Transverse colon (tissue), 4 donors: Measurements from ENCODE around the gene BRICD5. TPM values are rescaled to one million over a fixed set of nuclear protein-coding genes. Genes with fewer than 3 reads are reported as not detected.

ENCODE experiments used
- DNase-seq: peaks from one replicate; pipeline ENCODE4 v3.0.0-alpha.2; 2019
- H3K27ac ChIP-seq, 4 donors: fragments of 200-600 bp; sonication (generic); 2 replicates each; pipeline ENCODE4 v1.5.1; 2016 to 2018; ENCODE audit warnings: inconsistent platforms in 4 of 4
- H3K27me3 ChIP-seq: fragments of 200-600 bp; sonication (generic); 2 replicates; pipeline ENCODE4 v1.5.1; 2017; ENCODE audit warnings: inconsistent platforms
- H3K36me3 ChIP-seq, 4 donors: fragments of 200-600 bp; sonication (generic); 2 replicates each; pipeline ENCODE4 v1.5.1; 2017 to 2019; ENCODE audit warnings: inconsistent platforms in 4 of 4
- H3K4me1 ChIP-seq, 4 donors: fragments of 200-600 bp; sonication (generic); 2 replicates each; pipeline ENCODE4 v1.5.1; 2017 to 2020; ENCODE audit warnings: inconsistent platforms in 4 of 4
- H3K4me3 ChIP-seq, 4 donors: fragments of 200-600 bp; sonication (generic); 1 replicate in 1 of 4; 2 replicates in 3 of 4; pipeline versions ENCODE4 v1.5.1 to v1.6.1; 2017 to 2019; ENCODE audit warnings: inconsistent platforms in 4 of 4
- H3K9me3 ChIP-seq, 2 donors: fragments of 200-600 bp; sonication (generic); 2 replicates each; pipeline ENCODE4 v1.5.1; 2017 to 2019; ENCODE audit warnings: inconsistent platforms in 2 of 2
- EP300 ChIP-seq: sonication (generic); formaldehyde crosslinking; IDR thresholded peaks from one replicate; pipeline ENCODE4 v1.6.1; 2017; ENCODE audit warnings: antibody characterized with exemption, low read depth
- POLR2A ChIP-seq: fragments of 450-650 bp; IDR thresholded peaks from one replicate; pipeline ENCODE4 v1.6.1; 2016; ENCODE audit warnings: antibody characterized with exemption, mild to moderate bottlenecking, moderate library complexity
- POLR2AphosphoS5 ChIP-seq, 3 donors: sonication (generic); formaldehyde crosslinking; IDR thresholded peaks; one replicate each; pipeline ENCODE4 v1.6.1; 2016; ENCODE audit warnings: antibody characterized with exemption in 3 of 3
- WGBS, 2 donors: methylation state at CpG; one replicate each; pipeline ENCODE4 v1.1.5; 2018; ENCODE audit warnings: low coverage in 1 of 2; 5-methylcytosine and 5-hydroxymethylcytosine counted together
- in situ Hi-C, 4 donors: fragments of 200-750 bp; cut with MboI; loops; one replicate each; pipeline versions ENCODE4 v1.15.0 to v1.15.1; 2017; ENCODE audit warnings: low sequenced_read_pairs in 3 of 4, low pct_ligation_motif_present in 1 of 4, low pct_unique_long_range_greater_than_20kb in 1 of 4
- intact Hi-C: fragments of 100-400 bp; cut with DNase I; formaldehyde crosslinking; loops from one replicate; pipeline ENCODE4 v1.15.1; 2023; ENCODE audit warnings: low total_unique reads
- total RNA-seq, 4 donors: library from RNA; depleted of rRNA; stranded (reverse); fragments of >200 nt; gene quantifications; one replicate each; pipeline ENCODE4 v1.1.0, GENCODE V29; 2016
- TF ChIP-seq, protein P1 (sequence below), 5 experiments: fragments of 200-600 bp in 3 of 5; fragments of 450-650 bp in 2 of 5; sonication (generic) in 3 of 5; IDR thresholded peaks; 1 replicate in 2 of 5; 2 replicates in 3 of 5; pipeline ENCODE4 v1.5.1; 2016 to 2017; ENCODE audit warnings: antibody characterized with exemption in 5 of 5, inconsistent platforms in 3 of 5, mild to moderate bottlenecking in 2 of 5, moderate library complexity in 1 of 5

Gene BRICD5
- total RNA-seq, 4 donors from 2014 or later: 5.7 to 29.9 (median 11.7) TPM

DNA sequence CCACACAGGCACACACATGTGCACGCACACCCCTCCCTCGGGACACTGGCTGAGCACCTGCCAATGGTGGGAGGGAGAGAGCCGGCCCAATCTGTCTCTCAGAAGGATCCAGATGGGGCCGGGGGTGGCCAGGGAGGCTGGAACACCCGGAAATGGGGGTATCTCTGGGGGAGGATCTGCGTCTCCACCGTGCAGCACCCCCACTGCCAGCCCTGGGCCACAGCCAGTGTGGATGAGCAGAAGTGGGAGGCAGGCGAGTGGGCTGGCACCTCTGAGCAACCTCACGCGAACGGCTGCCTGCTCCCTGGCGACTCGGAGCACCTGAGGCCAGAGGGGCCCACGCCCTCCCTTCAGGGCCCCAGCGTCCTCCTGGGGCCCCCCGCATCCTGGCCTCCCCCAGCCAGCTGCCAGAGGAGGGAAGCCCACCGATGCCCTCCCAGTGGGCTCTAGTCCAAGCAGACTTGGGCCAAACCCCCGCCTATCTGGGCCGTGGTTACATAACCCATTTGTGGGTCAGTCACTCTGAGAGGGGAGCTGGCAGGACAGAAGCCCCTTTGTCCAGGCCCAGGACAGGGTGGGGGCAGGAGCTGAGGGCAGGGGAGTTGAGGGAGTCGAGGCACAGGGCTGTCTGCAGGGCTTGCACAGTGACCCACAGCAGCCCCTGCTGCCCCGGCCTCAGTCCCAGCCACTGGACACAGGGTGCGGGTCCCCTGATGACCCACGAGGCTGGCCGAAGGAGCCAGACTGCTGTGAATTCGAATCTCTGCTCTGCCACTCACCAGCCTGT lies 19.8 kb downstream of the BRICD5 start:
- in situ Hi-C loops: loop anchor here in 1 of 4 donors (25.0 kb wide), 1 partner anchor 296 kb away; the partner anchor contains the start of gene TBC1D24
- 84% methylated on average over 17 of the region's 25 CpGs; no CpG with 5 or more reads in 1 of the 2 donors for WGBS, 2 donors

DNA sequence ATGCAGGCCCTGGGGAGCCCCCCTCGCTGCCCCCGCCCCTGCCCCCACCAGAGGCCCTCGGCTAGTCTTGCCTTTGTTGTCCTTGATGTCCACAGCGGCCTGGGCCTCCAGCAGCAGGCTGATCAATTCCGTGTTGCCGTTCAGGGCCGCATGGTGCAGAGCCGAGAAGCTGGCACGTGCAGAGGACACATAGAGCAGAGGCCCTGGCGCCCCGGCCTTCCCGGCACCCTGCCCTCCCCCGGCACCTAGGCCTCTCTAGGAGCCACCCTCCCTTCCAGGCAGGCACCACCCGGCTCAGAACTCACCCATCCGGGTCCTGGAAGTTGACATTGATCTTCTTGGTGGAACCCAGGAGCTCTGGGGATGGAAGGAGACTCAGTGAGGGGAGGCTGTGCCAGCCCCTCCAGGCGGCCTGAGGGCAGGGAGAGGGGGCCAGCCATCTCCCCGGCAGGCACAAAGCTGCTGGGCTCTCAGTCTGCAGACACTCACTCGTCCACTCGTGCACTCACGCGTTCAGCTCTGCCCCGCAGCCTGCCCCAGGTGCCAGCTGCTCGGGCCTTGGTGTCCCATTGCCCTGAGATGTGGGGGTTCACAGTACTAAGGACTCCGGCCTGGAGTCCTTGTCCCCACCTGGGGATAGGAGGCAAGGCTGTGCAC lies 20.5 kb downstream of the BRICD5 start:
- H3K9me3 ChIP-seq: no peaks in the 10 kb centered on the region
- WGBS, 2 donors: 85% methylated on average over 24 of the region's 24 CpGs; no CpG with 5 or more reads in 1 of the 2 donors
- DNase-seq: no peak
- intact Hi-C loops: no loop called here
- no peak overlapping the region for H3K27ac ChIP-seq
- in situ Hi-C loops: loop anchor here in 1 of 4 donors (25.0 kb wide), 1 partner anchor 297 kb away; the partner anchor contains the start of gene TBC1D24
- no peak overlapping the region for H3K4me3 ChIP-seq
- no peak for TF ChIP-seq POLR2AphosphoS5 (IDR thresholded peaks at IDR 0.05)
- TF ChIP-seq, protein P1, sequence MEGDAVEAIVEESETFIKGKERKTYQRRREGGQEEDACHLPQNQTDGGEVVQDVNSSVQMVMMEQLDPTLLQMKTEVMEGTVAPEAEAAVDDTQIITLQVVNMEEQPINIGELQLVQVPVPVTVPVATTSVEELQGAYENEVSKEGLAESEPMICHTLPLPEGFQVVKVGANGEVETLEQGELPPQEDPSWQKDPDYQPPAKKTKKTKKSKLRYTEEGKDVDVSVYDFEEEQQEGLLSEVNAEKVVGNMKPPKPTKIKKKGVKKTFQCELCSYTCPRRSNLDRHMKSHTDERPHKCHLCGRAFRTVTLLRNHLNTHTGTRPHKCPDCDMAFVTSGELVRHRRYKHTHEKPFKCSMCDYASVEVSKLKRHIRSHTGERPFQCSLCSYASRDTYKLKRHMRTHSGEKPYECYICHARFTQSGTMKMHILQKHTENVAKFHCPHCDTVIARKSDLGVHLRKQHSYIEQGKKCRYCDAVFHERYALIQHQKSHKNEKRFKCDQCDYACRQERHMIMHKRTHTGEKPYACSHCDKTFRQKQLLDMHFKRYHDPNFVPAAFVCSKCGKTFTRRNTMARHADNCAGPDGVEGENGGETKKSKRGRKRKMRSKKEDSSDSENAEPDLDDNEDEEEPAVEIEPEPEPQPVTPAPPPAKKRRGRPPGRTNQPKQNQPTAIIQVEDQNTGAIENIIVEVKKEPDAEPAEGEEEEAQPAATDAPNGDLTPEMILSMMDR (IDR thresholded peaks at IDR 0.05): no peak
- TF ChIP-seq POLR2A: no peak
- peaks cover 32% of the 10 kb centered on the region for H3K27me3 ChIP-seq
- no peaks in the 10 kb centered on the region for H3K36me3 ChIP-seq
- peaks cover 2 to 4% (median 3%) of the 10 kb centered on the region in 4 donors for H3K4me1 ChIP-seq

More for the DNA sequence above, 19.8 kb downstream of the BRICD5 start:
- H3K27ac ChIP-seq: no peak overlapping the region
- intact Hi-C loops: no loop called here
- no peak for DNase-seq
- H3K36me3 ChIP-seq: no peaks in the 10 kb centered on the region
- no peak overlapping the region for H3K4me3 ChIP-seq
- no peak for TF ChIP-seq POLR2A
- H3K27me3 ChIP-seq: peaks cover 32% of the 10 kb centered on the region
- no peaks in the 10 kb centered on the region for H3K9me3 ChIP-seq
- H3K4me1 ChIP-seq: peaks cover 9 to 11% (median 10%) of the 10 kb centered on the region in 4 donors

DNA sequence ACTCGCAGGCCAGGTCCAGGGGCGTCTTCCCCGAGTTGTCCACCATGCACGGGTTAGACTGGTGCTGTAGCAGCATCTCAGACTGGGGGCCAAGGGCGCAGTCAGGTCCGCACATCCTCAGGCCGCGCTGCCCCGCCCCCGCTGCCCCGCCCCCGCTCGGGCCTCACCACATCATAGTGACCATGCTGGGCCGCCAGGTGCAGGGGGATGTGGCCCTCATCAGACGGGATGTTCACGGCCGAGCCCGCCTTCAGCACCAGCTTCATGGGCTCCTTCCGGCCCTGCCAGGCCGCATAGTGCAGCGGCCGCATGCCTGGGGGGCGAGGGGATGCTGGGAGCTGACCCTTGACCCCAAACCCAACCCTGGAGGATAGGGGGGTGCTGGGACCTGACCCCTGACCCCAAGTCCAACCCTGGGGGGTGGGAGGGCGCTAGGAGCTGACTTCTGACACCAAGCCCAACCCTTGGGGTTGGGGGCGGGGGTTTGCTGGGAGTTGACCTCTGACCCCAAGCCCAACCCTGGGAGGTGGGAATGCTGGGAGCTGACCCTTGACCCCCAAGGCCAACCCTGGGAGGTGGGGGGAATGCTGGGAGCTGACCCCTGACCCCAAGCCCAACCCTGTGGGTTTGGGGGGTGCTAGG lies 21.3 kb downstream of the BRICD5 start:
- no peak for TF ChIP-seq POLR2AphosphoS5 (IDR thresholded peaks at IDR 0.05)
- TF ChIP-seq, protein P1 (IDR thresholded peaks at IDR 0.05): no peak
- TF ChIP-seq EP300: no peak
- TF ChIP-seq POLR2A: no peak
- intact Hi-C loops (no loop called here), in situ Hi-C loops (loop anchor here in 1 of 4 donors (25.0 kb wide), 1 partner anchor 298 kb away; the partner anchor contains the start of gene TBC1D24)
- H3K9me3 ChIP-seq: no peaks in the 10 kb centered on the region
- H3K27me3 ChIP-seq: peaks cover 30% of the 10 kb centered on the region
- no peak overlapping the region for H3K27ac ChIP-seq
- H3K4me3 ChIP-seq: no peak overlapping the region
- no peaks in the 10 kb centered on the region for H3K36me3 ChIP-seq
- H3K4me1 ChIP-seq: no peaks in the 10 kb centered on the region
- WGBS, 2 donors: 82% methylated on average over 23 of the region's 25 CpGs; no CpG with 5 or more reads in 1 of the 2 donors
- DNase-seq: no peak

DNA sequence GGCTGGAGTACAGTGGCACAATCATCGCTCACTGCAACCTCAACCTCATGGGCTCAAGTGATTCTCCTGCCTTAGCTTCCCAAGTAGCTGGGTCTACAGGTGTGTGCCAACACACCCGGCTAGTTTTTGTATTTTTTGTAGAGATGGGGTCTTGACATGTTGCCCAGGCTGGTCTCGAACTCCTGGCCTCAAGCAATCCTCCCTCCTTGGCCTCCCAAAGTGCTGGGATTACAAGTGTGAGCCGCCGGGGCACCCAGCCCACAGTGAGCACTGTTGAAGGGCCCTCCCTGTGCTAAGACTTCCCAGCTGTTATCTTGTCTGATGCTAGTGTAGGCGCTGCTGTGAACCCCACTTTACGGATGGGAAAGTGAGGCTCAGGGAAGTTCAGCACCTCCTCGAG lies 22.3 kb downstream of the BRICD5 start:
- TF ChIP-seq POLR2A: no peak
- TF ChIP-seq, protein P1 (IDR thresholded peaks at IDR 0.05): no peak
- no peak for TF ChIP-seq EP300
- no peak for TF ChIP-seq POLR2AphosphoS5 (IDR thresholded peaks at IDR 0.05)
- Histone ChIP-seq H3K4me1 (no peaks in the 10 kb centered on the region), H3K36me3 (no peaks in the 10 kb centered on the region), H3K9me3 (no peaks in the 10 kb centered on the region), H3K27me3 (peaks cover 20% of the 10 kb centered on the region), H3K4me3 (no peak overlapping the region), H3K27ac (no peak overlapping the region)
- 94 to 100% methylated on average over 1 to 8 of the region's 8 CpGs for WGBS, 2 donors
- in situ Hi-C loops: loop anchor here in 1 of 4 donors (25.0 kb wide), 1 partner anchor 299 kb away; the partner anchor contains the start of gene TBC1D24
- intact Hi-C loops: no loop called here
- DNase-seq: no peak
